Measurements from ENCODE around the gene GARS1.

Gene GARS1

GRCh38 chr7:30652698-30653641 lies 58.3 kb downstream of the GARS1 start:
- no peaks in the 10 kb centered on the region for H3K9me3 ChIP-seq (replicated peaks in 1 of 11)
- H3K27ac ChIP-seq, result peak overlapping the region in 6 of 11 experiments; percentile 12 to 97 (median 48); a peak in 7 of 22 replicates
- peaks cover 16 to 62% (median 52%) of the 10 kb centered on the region in 10 experiments for H3K4me1 ChIP-seq
- peaks cover 0 to under 1% (median 0%) of the 10 kb centered on the region in 11 experiments; a peak in 1 of 22 replicates for H4K20me1 ChIP-seq
- no peaks in the 10 kb centered on the region for H3K27me3 ChIP-seq
- 0 out of 22 replicates have a peak, but pooled peaks cover 0 to 2% (median 0%) of the 10 kb centered on the region in 11 experiments for H3K36me3 ChIP-seq
- H3K4me3 ChIP-seq, result no peak overlapping the region
- 0 out of 22 replicates have a peak overlapping the region, but pooled peaks of 1 of the 11 experiments have one; percentile 5 for H3K9ac ChIP-seq
- no peak for TF ChIP-seq Cebpa-rat (IDR thresholded peaks at IDR 0.05)
- H3K4me2 ChIP-seq, result peak overlapping the region in 9 of 11 experiments; percentile 19 to 69 (median 58); a peak in 14 of 22 replicates

- Histone ChIP-seq H3K27me3 (no peaks in the 10 kb centered on the region), H4K20me1 (no peaks in the 10 kb centered on the region), H3K4me2 (peak overlapping the region in 3 of 11 experiments; percentile 64 to 69 (median 64); a peak in 4 of 22 replicates), H3K27ac (peak overlapping the region in 4 of 11 experiments; percentile 52 to 97 (median 90); a peak in 7 of 22 replicates), H3K9ac (no peak overlapping the region; a peak in 1 of 22 replicates), H3K36me3 (no peaks in the 10 kb centered on the region), H3K4me1 (peaks cover 22 to 77% (median 67%) of the 10 kb centered on the region in 10 experiments), H3K9me3 (replicated peaks in 1 of 11) (no peaks in the 10 kb centered on the region), H3K4me3 (no peak overlapping the region)
- TF ChIP-seq Cebpa-rat (IDR thresholded peaks at IDR 0.05), result no peak
Measured at GRCh38 chr7:30654296-30655090, 59.8 kb downstream of the GARS1 start.

GRCh38 chr7:30655096-30655970 lies 60.7 kb downstream of the GARS1 start:
- Histone ChIP-seq H3K27ac (peak overlapping the region in 6 of 11 experiments; percentile 27 to 97 (median 90); a peak in 11 of 22 replicates), H3K4me3 (no peak overlapping the region), H4K20me1 (no peaks in the 10 kb centered on the region), H3K27me3 (no peaks in the 10 kb centered on the region), H3K4me2 (peak overlapping the region in 8 of 11 experiments; percentile 49 to 89 (median 86); a peak in 16 of 22 replicates), H3K36me3 (no peaks in the 10 kb centered on the region), H3K9ac (peak overlapping the region in 5 of 11 experiments; percentile 30 to 82 (median 77); a peak in 6 of 22 replicates), H3K9me3 (replicated peaks in 1 of 11) (no peaks in the 10 kb centered on the region), H3K4me1 (peaks cover 22 to 85% (median 75%) of the 10 kb centered on the region in 10 experiments)
- no peak for TF ChIP-seq Cebpa-rat (IDR thresholded peaks at IDR 0.05)

GRCh38 chr7:30656006-30656957 lies 61.6 kb downstream of the GARS1 start:
- Histone ChIP-seq H3K4me2 (peak overlapping the region in 10 of 11 experiments; percentile 18 to 89 (median 85); a peak in 20 of 22 replicates), H3K27me3 (no peaks in the 10 kb centered on the region), H3K9ac (peak overlapping the region in 7 of 11 experiments; percentile 28 to 82 (median 71); a peak in 13 of 22 replicates), H3K9me3 (replicated peaks in 1 of 11) (no peaks in the 10 kb centered on the region), H3K36me3 (no peaks in the 10 kb centered on the region), H3K27ac (peak overlapping the region in 8 of 11 experiments; percentile 7 to 97 (median 84); a peak in 15 of 22 replicates), H3K4me3 (peak overlapping the region in 1 of 10 experiments; percentile 15; a peak in 1 of 20 replicates), H3K4me1 (peaks cover 22 to 92% (median 83%) of the 10 kb centered on the region in 10 experiments), H4K20me1 (no peaks in the 10 kb centered on the region)
- peak in 4 of 11 experiments; percentile 55 to 78 (median 65); a peak in 6 of 22 replicates for TF ChIP-seq Cebpa-rat (IDR thresholded peaks at IDR 0.05)

- Histone ChIP-seq H3K9ac (peak overlapping the region in 6 of 11 experiments; percentile 54 to 82 (median 74); a peak in 11 of 22 replicates), H3K36me3 (no peaks in the 10 kb centered on the region), H3K4me1 (peaks cover 20 to 89% (median 81%) of the 10 kb centered on the region in 10 experiments), H3K4me3 (no peak overlapping the region), H3K27ac (peak overlapping the region in 7 of 11 experiments; percentile 63 to 97 (median 90); a peak in 16 of 22 replicates), H3K4me2 (peak overlapping the region in 10 of 11 experiments; percentile 18 to 89 (median 85); a peak in 17 of 22 replicates), H3K9me3 (replicated peaks in 1 of 11) (no peaks in the 10 kb centered on the region), H4K20me1 (no peaks in the 10 kb centered on the region), H3K27me3 (no peaks in the 10 kb centered on the region)
- no peak for TF ChIP-seq Cebpa-rat (IDR thresholded peaks at IDR 0.05)
Measured at GRCh38 chr7:30657131-30657530, 62.5 kb downstream of the GARS1 start.

GRCh38 chr7:30658479-30659074 lies 63.9 kb downstream of the GARS1 start:
- Histone ChIP-seq H3K4me2 (peak overlapping the region; percentile 10 to 89 (median 85); a peak in 19 of 22 replicates), H3K4me1 (peaks cover 14 to 75% (median 67%) of the 10 kb centered on the region in 10 experiments), H3K9me3 (replicated peaks in 1 of 11) (no peaks in the 10 kb centered on the region; a peak in 1 of 22 replicates), H3K27me3 (no peaks in the 10 kb centered on the region), H4K20me1 (no peaks in the 10 kb centered on the region), H3K27ac (peak overlapping the region in 8 of 11 experiments; percentile 49 to 97 (median 84); a peak in 16 of 22 replicates), H3K4me3 (no peak overlapping the region; a peak in 1 of 20 replicates), H3K9ac (peak overlapping the region in 7 of 11 experiments; percentile 11 to 81 (median 70); a peak in 12 of 22 replicates), H3K36me3 (no peaks in the 10 kb centered on the region)
- peak in 6 of 11 experiments; percentile 66 to 98 (median 94); a peak in 11 of 22 replicates for TF ChIP-seq Cebpa-rat (IDR thresholded peaks at IDR 0.05)
